Activated CD8-positive, alpha-beta T cell treated with anti-CD3 and anti-CD28 coated beads, Interleukin-2, amount 10 ng/mL, durations not matched to agents 7 days and 5 days (primary cell): ENCODE results near the gene WASF3. TPM values are rescaled to one million over a fixed set of nuclear protein-coding genes. Genes with fewer than 3 reads are reported as not detected.
"Not testable (repeated sequence)": the region's sequence is repeated elsewhere in the genome, so short reads cannot be mapped to it uniquely, and the experiment has no call there.

Source experiments
- ATAC-seq: fragments of 150-1000 bp; cut with Tn5 transposase; one replicate; pipeline ENCODE4 v1.10.0; 2021; ENCODE audit warnings: moderate library complexity
- CTCF ChIA-PET: fragments of 350-600 bp; sonication (Branson Sonifier 250); formaldehyde crosslinking; loops from one replicate; lab custom pipeline; 2021; ENCODE audit warnings: antibody characterized with exemption; lab: Charles Lee
- POLR2A ChIA-PET: fragments of 350-600 bp; sonication (Branson Sonifier 250); formaldehyde crosslinking; loops from one replicate; lab custom pipeline; 2021; ENCODE audit warnings: antibody characterized with exemption; lab: Charles Lee
- DNase-seq: peaks from one replicate; pipeline ENCODE4 v3.0.0-alpha.2; 2020
- H3K27ac Mint-ChIP-seq: one replicate; pipeline ENCODE4 v1.8.0; 2021; ENCODE audit warnings: mild to moderate bottlenecking, mixed read lengths
- H3K27me3 Mint-ChIP-seq: one replicate; pipeline ENCODE4 v1.8.0; 2021; ENCODE audit warnings: low read depth, mixed read lengths
- H3K36me3 Mint-ChIP-seq: one replicate; pipeline ENCODE4 v1.8.0; 2021; ENCODE audit warnings: low read depth, mixed read lengths
- H3K4me1 Mint-ChIP-seq: one replicate; pipeline ENCODE4 v1.8.0; 2021; ENCODE audit warnings: low read depth, mixed read lengths
- H3K4me3 Mint-ChIP-seq: one replicate; pipeline ENCODE4 v1.8.0; 2021; ENCODE audit warnings: mild to moderate bottlenecking, mixed read lengths
- H3K9me3 Mint-ChIP-seq: one replicate; pipeline ENCODE4 v1.8.0; 2022; ENCODE audit warnings: mixed read lengths; ENCODE audit not compliant: insufficient read depth
- total RNA-seq, 2 experiments: library from RNA; stranded (reverse); gene quantifications; one replicate each; pipeline ENCODE4 v1.2.3, GENCODE V29; 2021

Gene WASF3
- total RNA-seq, 2 experiments from 2014 or later, result not detected

GRCh38 chr13:26619358-26619757 is 61.9 kb downstream of the WASF3 start:
- H3K36me3 Mint-ChIP-seq, result no peaks in the 10 kb centered on the region
- ATAC-seq, result no peak
- POLR2A ChIA-PET, result no interaction called here
- no peak overlapping the region for H3K27ac Mint-ChIP-seq
- no peak for DNase-seq
- no peak overlapping the region for H3K4me3 Mint-ChIP-seq
- peaks cover 8% of the 10 kb centered on the region for H3K4me1 Mint-ChIP-seq
- peaks cover 18% of the 10 kb centered on the region for H3K27me3 Mint-ChIP-seq
- H3K9me3 Mint-ChIP-seq, result peaks cover 6% of the 10 kb centered on the region
- CTCF ChIA-PET, result no interaction called here

GRCh38 chr13:26621731-26622401 is 64.4 kb downstream of the WASF3 start:
- DNase-seq (no peak), ATAC-seq (no peak)
- peaks cover 9% of the 10 kb centered on the region for H3K9me3 Mint-ChIP-seq
- CTCF ChIA-PET, result interaction anchor here (2.2 kb wide), 1 partner anchor 76 kb away, joined by 5 read pairs; no protein-coding TSS in a partner anchor
- POLR2A ChIA-PET, result no interaction called here
- H3K4me1 Mint-ChIP-seq, result peaks cover 8% of the 10 kb centered on the region
- no peak overlapping the region for H3K4me3 Mint-ChIP-seq
- no peak overlapping the region for H3K27ac Mint-ChIP-seq
- H3K36me3 Mint-ChIP-seq, result no peaks in the 10 kb centered on the region
- peaks cover 13% of the 10 kb centered on the region for H3K27me3 Mint-ChIP-seq

- Mint-ChIP-seq H3K4me1 (peaks cover 8% of the 10 kb centered on the region), H3K27ac (no peak overlapping the region), H3K36me3 (no peaks in the 10 kb centered on the region), H3K9me3 (peaks cover 9% of the 10 kb centered on the region), H3K27me3 (peaks cover 9% of the 10 kb centered on the region), H3K4me3 (no peak overlapping the region)
- ChIA-PET CTCF (interaction anchor here (0.6 kb wide), 1 partner anchor 11 kb away, joined by 3 read pairs; no protein-coding TSS in a partner anchor), POLR2A (no interaction called here)
- DNase-seq (no peak), ATAC-seq (no peak)
These were observed 65.6 kb downstream of the WASF3 start for GRCh38 chr13:26623125-26623524.

GRCh38 chr13:26624572-26624971 is 67.1 kb downstream of the WASF3 start:
- H3K27me3 Mint-ChIP-seq, result peaks cover 7% of the 10 kb centered on the region
- H3K4me3 Mint-ChIP-seq, result no peak overlapping the region

GRCh38 chr13:26626271-26626670 is 68.8 kb downstream of the WASF3 start:
- CTCF ChIA-PET, result no interaction called here
- POLR2A ChIA-PET, result no interaction called here
- Mint-ChIP-seq H3K9me3 (peaks cover 9% of the 10 kb centered on the region), H3K4me3 (no peak overlapping the region), H3K4me1 (no peaks in the 10 kb centered on the region), H3K27ac (no peak overlapping the region), H3K36me3 (no peaks in the 10 kb centered on the region), H3K27me3 (peaks cover 2% of the 10 kb centered on the region)
- no peak for ATAC-seq
- no peak for DNase-seq

More at GRCh38 chr13:26624572-26624971, 67.1 kb downstream of the WASF3 start:
- Mint-ChIP-seq H3K27ac (no peak overlapping the region), H3K9me3 (peaks cover 9% of the 10 kb centered on the region), H3K4me1 (no peaks in the 10 kb centered on the region), H3K36me3 (no peaks in the 10 kb centered on the region)
- DNase-seq (no peak), ATAC-seq (no peak)
- ChIA-PET POLR2A (no interaction called here), CTCF (no interaction called here)

- Mint-ChIP-seq H3K9me3 (peaks cover 9% of the 10 kb centered on the region), H3K36me3 (no peaks in the 10 kb centered on the region), H3K27ac (no peak overlapping the region), H3K4me1 (no peaks in the 10 kb centered on the region), H3K27me3 (no peaks in the 10 kb centered on the region), H3K4me3 (no peak overlapping the region)
- DNase-seq (no peak), ATAC-seq (no peak)
- ChIA-PET CTCF (interaction anchor here (1.5 to 1.9 kb wide), 2 partner anchors 70 to 444 kb away, joined by 7 to 10 read pairs; no protein-coding TSS in a partner anchor), POLR2A (no interaction called here)
These were observed 71.2 kb downstream of the WASF3 start for GRCh38 chr13:26628706-26629105.

GRCh38 chr13:26629260-26629825 is 71.9 kb downstream of the WASF3 start:
- POLR2A ChIA-PET, result no interaction called here
- no peak for DNase-seq
- no peak for ATAC-seq
- no peaks in the 10 kb centered on the region for H3K4me1 Mint-ChIP-seq
- peaks cover 2% of the 10 kb centered on the region for H3K27me3 Mint-ChIP-seq
- no peak overlapping the region for H3K27ac Mint-ChIP-seq
- peaks cover 4% of the 10 kb centered on the region for H3K9me3 Mint-ChIP-seq
- no peak overlapping the region for H3K4me3 Mint-ChIP-seq
- CTCF ChIA-PET, result interaction anchor here (1.5 to 1.9 kb wide), 2 partner anchors 69 to 444 kb away, joined by 7 to 10 read pairs; no protein-coding TSS in a partner anchor
- no peaks in the 10 kb centered on the region for H3K36me3 Mint-ChIP-seq

GRCh38 chr13:26635634-26636033 is 78.2 kb downstream of the WASF3 start:
- H3K4me1 Mint-ChIP-seq, H3K36me3 Mint-ChIP-seq, POLR2A ChIA-PET, H3K4me3 Mint-ChIP-seq, CTCF ChIA-PET, H3K9me3 Mint-ChIP-seq, H3K27me3 Mint-ChIP-seq, DNase-seq, ATAC-seq, H3K27ac Mint-ChIP-seq: not testable (repeated sequence)

- H3K36me3 Mint-ChIP-seq, POLR2A ChIA-PET, H3K4me1 Mint-ChIP-seq, ATAC-seq, H3K27ac Mint-ChIP-seq, H3K27me3 Mint-ChIP-seq, CTCF ChIA-PET, DNase-seq, H3K4me3 Mint-ChIP-seq, H3K9me3 Mint-ChIP-seq: not testable (repeated sequence)
These were observed 78.6 kb downstream of the WASF3 start for GRCh38 chr13:26636073-26636472.

GRCh38 chr13:26646603-26647002 is 89.1 kb downstream of the WASF3 start:
- ChIA-PET CTCF (no interaction called here), POLR2A (no interaction called here)
- Mint-ChIP-seq H3K4me3 (no peak overlapping the region), H3K9me3 (no peaks in the 10 kb centered on the region), H3K4me1 (no peaks in the 10 kb centered on the region), H3K36me3 (no peaks in the 10 kb centered on the region), H3K27me3 (peaks cover 22% of the 10 kb centered on the region), H3K27ac (no peak overlapping the region)
- DNase-seq (no peak), ATAC-seq (no peak)

- Mint-ChIP-seq H3K4me3 (no peak overlapping the region), H3K27me3 (peaks cover 11% of the 10 kb centered on the region), H3K4me1 (no peaks in the 10 kb centered on the region), H3K27ac (no peak overlapping the region), H3K9me3 (no peaks in the 10 kb centered on the region), H3K36me3 (no peaks in the 10 kb centered on the region)
- no peak for ATAC-seq
- CTCF ChIA-PET, result no interaction called here
- POLR2A ChIA-PET, result no interaction called here
- no peak for DNase-seq
These were observed 93.8 kb downstream of the WASF3 start for GRCh38 chr13:26651234-26651633.

- H3K27me3 Mint-ChIP-seq, result peaks cover 8% of the 10 kb centered on the region
- no peaks in the 10 kb centered on the region for H3K36me3 Mint-ChIP-seq
- H3K4me3 Mint-ChIP-seq, result no peak overlapping the region
- ATAC-seq (no peak), DNase-seq (no peak)
- POLR2A ChIA-PET, result no interaction called here
- CTCF ChIA-PET, result no interaction called here
- no peaks in the 10 kb centered on the region for H3K4me1 Mint-ChIP-seq
- no peak overlapping the region for H3K27ac Mint-ChIP-seq
- no peaks in the 10 kb centered on the region for H3K9me3 Mint-ChIP-seq
These were observed 95.8 kb downstream of the WASF3 start for GRCh38 chr13:26653310-26653709.
